22Rv1 (cell line): ENCODE measurements around the gene THBD.

Experiments
- ZFX ChIP-seq: fragments of 450-650 bp; IDR thresholded peaks from 2 replicates; pipeline ENCODE4 v1.6.1; 2017; ENCODE audit warnings: antibody characterized with exemption, borderline replicate concordance
- TF ChIP-seq, protein P1 (sequence below): fragments of 450-650 bp; IDR thresholded peaks from 2 replicates; pipeline ENCODE4 v1.5.1; 2017; ENCODE audit warnings: mild to moderate bottlenecking

DNA sequence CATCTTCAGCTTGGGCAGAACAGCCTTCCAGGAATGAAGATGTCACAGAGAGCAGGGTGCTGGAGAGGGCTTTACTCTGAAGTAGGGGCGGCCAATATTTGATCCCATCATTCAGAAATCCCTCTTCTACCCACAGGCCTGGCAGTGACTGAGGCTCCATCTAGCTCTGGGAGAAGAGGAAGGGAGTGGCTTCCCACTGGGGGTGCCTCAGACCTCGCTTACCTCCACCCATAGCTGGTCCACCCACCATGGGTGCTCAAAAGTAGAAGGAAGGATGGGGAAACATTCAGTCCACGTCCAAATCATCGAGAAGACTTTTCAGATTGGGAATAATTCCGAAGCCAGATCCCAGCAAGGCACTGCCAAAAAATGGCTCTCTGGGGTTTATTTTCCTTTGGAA lies 11.8 kb upstream of the THBD start:
- TF ChIP-seq, protein P1, sequence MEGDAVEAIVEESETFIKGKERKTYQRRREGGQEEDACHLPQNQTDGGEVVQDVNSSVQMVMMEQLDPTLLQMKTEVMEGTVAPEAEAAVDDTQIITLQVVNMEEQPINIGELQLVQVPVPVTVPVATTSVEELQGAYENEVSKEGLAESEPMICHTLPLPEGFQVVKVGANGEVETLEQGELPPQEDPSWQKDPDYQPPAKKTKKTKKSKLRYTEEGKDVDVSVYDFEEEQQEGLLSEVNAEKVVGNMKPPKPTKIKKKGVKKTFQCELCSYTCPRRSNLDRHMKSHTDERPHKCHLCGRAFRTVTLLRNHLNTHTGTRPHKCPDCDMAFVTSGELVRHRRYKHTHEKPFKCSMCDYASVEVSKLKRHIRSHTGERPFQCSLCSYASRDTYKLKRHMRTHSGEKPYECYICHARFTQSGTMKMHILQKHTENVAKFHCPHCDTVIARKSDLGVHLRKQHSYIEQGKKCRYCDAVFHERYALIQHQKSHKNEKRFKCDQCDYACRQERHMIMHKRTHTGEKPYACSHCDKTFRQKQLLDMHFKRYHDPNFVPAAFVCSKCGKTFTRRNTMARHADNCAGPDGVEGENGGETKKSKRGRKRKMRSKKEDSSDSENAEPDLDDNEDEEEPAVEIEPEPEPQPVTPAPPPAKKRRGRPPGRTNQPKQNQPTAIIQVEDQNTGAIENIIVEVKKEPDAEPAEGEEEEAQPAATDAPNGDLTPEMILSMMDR: no peak
- no peak for TF ChIP-seq ZFX
